GM21381 (cell line): Measurements from ENCODE around the gene GPC1.
"Not testable (repeated sequence)": the region's sequence is repeated elsewhere in the genome, so short reads cannot be mapped to it uniquely, and the experiment has no call there.

Experiments used
- ATAC-seq: cut with Tn5 transposase; IDR thresholded peaks from one replicate; pipeline ENCODE4 v1.9.1; 2021; ENCODE audit warnings: mild to moderate bottlenecking, moderate library complexity; ENCODE audit not compliant: unreplicated experiment

Gene GPC1

DNA sequence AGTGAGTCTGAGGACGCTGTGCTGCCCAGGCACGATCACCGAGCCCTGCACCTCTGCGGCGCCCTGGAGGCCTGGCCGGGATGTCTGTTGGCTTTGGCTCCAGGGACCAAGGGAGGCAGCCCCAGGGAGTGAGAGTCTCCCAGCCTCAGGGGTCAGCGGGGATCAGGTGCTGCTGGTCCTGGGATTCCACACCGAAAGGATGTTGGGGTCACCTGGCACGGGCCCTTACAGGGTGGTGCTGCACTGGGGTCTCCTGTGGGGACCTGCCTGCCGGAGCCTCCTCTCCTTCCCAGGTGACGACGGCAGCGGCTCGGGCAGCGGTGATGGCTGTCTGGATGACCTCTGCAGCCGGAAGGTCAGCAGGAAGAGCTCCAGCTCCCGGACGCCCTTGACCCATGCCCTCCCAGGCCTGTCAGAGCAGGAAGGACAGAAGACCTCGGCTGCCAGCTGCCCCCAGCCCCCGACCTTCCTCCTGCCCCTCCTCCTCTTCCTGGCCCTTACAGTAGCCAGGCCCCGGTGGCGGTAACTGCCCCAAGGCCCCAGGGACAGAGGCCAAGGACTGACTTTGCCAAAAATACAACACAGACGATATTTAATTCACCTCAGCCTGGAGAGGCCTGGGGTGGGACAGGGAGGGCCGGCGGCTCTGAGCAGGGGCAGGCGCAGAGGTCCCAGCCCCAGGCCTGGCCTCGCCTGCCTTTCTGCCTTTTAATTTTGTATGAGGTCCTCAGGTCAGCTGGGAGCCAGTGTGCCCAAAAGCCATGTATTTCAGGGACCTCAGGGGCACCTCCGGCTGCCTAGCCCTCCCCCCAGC lies 30.5 kb downstream of the GPC1 start:
- ATAC-seq, result no peak

- ATAC-seq, result no peak
Observed at GRCh38 chr2:240466579-240467148, 31.2 kb downstream of the GPC1 start.

- no peak for ATAC-seq
Observed at GRCh38 chr2:240467149-240467642, 31.7 kb downstream of the GPC1 start.

DNA sequence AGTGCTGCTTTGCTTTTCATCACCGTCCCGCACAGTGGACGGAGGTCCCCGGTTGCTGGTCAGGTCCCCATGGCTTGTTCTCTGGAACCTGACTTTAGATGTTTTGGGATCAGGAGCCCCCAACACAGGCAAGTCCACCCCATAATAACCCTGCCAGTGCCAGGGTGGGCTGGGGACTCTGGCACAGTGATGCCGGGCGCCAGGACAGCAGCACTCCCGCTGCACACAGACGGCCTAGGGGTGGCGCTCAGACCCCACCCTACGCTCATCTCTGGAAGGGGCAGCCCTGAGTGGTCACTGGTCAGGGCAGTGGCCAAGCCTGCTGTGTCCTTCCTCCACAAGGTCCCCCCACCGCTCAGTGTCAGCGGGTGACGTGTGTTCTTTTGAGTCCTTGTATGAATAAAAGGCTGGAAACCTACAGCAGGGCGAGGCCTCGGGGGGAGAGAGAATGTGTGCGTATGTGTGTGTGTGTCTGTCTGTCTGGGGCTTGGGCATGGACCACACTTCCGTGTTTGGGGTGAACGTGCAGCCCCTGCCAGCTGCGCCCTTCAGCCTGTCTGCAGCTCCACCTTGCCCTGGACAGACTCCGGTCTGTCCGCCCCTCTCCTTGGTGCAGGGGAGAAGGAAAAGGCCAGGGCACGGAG lies 32.3 kb downstream of the GPC1 start:
- no peak for ATAC-seq

DNA sequence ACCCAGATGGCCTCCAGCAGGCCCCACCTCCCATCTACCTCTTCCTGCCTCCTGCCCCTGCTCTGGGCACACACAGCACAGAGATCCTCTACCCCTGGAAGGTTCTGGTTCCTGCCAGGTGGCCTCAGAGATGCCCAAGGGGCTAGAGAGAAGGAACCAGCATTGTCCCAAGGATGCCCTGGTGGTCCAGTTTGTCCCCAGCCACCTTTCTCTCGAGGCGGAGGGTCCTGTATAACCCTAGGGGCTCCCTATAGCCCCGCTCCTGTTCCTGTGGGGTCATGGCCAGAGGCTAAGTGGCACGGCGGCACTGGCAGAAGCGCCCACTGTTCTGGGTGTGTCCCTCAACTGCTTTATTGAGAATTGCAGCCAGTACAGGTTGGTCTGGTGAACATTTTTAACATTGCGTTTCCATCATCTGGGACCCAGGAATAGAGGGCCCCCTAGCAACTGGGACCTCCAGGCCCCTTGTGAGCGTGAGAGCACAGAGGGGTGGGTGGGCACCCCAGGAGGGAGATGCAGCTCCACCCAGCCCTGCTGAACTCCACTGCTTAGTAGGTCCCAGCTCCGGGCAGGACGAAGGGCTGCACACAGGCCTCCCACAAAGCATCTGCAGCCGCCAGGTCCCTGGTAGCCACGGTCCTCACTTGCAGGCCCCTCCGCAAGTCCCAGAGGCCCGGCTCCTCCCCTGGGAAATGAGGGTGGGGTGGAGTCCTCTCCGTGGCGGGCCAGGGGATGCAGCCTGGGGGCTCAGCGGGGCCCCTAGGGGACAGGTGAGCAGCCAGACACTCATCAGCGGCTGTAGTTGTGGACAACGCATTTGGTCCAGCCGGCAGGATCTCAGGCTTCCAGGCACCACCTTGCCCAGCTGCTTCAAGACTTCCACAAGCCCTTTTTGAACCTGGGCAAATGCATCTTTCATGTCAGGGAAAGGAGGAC lies 33.1 kb downstream of the GPC1 start:
- no peak for ATAC-seq

DNA sequence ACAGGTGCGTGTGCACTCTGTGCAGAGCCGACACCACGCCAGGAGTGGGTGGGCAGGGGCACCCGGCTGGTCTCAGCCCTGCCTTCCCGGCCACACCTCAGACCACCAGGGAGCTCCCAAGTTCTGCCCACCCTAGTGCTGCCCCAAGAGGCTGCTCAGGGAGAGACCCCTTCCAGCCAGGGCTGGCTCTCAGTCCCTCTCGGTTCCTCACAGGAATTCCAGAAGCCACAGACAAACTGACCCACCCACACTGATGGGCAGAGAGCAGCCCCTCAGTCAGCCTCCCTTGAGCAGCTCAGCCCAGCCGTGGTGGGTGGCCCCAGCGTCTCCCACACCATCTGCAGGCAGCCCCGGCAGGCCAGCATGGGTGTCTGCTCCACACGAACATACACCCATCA lies 33.8 kb downstream of the GPC1 start:
- ATAC-seq, result no peak

DNA sequence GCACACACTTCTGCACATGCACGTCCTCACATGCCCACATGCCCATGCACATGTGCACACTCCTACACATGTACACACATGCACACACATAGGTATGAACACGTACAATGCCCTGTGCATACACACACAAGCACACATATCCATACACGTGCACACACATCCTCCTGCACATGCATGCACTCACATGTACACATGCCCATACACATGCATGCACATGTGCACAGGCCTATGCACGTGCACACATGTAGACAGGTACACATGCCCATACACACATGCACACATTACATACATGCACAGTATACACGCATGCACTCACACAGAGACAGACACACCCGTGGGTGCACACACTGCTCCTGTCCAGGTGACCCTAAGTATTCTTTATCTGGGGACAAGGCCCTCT lies 34.3 kb downstream of the GPC1 start:
- no peak for ATAC-seq

- ATAC-seq, result no peak
Observed at GRCh38 chr2:240472078-240472790, 36.8 kb downstream of the GPC1 start.

DNA sequence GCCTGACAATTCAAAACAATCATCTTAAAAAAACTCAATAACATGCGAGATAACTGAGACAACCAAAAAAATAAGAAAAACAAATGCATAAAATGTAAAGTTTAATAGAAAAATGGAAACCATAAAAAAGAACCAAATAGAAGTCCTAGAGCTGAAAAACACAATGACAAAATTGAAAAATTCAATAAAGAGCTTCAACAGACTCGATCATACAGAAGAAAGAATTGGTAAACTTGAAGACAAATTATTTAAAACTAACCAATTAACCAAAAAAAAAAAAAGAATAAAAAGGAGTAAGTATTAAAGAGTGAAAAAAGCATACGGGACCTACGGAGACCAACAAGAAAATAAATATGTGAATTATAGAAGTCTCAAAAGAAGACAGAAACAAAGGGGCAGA lies 37.7 kb downstream of the GPC1 start:
- no peak for ATAC-seq

GRCh38 chr2:240477916-240478315 lies 42.5 kb downstream of the GPC1 start:
- no peak for ATAC-seq

- ATAC-seq, result no peak
Observed at GRCh38 chr2:240478346-240479110, 43.1 kb downstream of the GPC1 start.

DNA sequence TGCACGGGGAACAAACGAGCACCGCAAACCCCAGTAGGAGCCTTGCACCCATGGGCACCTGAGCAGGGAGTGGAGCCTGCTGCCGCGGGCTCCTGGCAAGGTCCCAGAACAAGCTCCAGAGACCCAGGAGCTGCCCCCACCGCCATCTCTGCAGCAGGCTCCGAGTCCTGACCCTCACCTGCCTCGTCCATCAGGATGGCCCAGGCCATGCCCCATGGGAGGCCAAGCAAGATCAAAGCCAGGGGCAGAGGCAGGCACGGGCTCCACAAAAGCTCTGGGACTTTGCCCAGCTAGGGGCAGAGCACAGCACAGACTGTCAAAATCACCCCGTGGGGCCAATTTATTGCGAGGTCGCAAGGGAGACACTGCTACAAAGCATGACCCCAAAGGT lies 43.6 kb downstream of the GPC1 start:
- no peak for ATAC-seq

DNA sequence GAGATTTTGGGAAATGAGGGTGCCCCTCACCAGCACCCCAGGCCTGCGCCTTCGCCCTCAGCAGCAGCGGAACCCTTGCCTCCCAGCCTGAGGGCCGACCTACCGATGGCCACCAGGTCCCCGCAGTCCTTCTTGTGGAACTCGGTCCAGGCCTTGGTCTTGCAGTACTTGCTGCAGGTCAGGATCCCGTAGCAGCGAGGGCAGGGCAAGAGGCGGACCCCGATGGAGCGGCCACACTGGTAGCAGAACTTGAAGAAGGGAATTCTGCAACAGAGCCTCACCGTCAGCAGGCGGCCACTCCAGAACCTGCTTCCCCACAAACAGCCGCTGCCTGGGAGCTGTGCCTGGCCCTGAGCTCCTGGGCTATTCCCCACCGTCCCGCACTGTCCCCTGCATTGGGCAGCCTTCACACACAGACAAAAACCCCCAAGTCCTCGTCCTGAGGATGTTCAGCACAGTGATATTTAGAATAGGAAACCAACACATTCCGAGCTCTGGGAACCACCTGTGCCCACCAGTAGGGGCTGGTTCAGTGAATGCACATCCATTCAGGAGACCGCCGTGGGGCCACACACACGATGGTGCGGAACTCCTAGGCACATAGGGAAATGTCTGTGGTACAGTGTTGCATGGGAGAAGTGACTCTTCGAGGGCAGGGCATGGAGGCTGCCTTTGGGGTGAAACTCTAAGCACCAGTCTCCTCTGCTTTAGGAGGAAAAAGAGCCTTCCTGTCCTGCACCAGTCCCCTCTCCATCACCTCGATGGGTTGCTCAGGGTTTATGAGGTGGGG lies 45.6 kb downstream of the GPC1 start:
- no peak for ATAC-seq

DNA sequence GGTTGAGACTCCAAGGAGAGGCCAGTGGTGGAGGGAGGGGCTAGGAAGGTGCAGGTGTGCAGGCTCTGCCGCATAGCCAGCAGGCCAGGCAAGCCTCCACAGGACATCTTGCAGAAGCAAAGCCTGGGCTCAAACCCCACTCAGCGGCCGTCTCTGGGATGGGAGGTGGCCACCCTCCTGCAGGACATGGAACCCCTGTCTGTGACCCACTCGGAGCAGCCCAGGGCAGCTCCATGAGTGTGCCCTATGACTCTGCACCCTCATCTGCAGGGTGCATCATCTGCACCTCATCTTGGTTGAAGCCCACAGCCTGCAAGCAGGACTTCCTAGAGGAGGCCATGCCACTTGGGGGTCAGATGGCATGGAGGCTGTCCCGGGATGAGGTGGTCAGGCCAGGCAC lies 46.3 kb downstream of the GPC1 start:
- ATAC-seq, result no peak

- no peak for ATAC-seq
Observed at GRCh38 chr2:240482141-240482540, 46.7 kb downstream of the GPC1 start.

- no peak for ATAC-seq
Observed at GRCh38 chr2:240491483-240491882, 56.0 kb downstream of the GPC1 start.

GRCh38 chr2:240494194-240494793 lies 58.8 kb downstream of the GPC1 start:
- no peak for ATAC-seq

- ATAC-seq, result not testable (repeated sequence)
Observed at GRCh38 chr2:240494942-240495341, 59.5 kb downstream of the GPC1 start.
